GM18861 (cell line): Measurements from ENCODE around the gene ARHGAP8.
"Not testable (repeated sequence)": the region's sequence is repeated elsewhere in the genome, so short reads cannot be mapped to it uniquely, and the experiment has no call there.

Experiments used
- ATAC-seq: cut with Tn5 transposase; IDR thresholded peaks from one replicate; pipeline ENCODE4 v1.9.1; 2021; ENCODE audit not compliant: unreplicated experiment

The ARHGAP8 gene

DNA sequence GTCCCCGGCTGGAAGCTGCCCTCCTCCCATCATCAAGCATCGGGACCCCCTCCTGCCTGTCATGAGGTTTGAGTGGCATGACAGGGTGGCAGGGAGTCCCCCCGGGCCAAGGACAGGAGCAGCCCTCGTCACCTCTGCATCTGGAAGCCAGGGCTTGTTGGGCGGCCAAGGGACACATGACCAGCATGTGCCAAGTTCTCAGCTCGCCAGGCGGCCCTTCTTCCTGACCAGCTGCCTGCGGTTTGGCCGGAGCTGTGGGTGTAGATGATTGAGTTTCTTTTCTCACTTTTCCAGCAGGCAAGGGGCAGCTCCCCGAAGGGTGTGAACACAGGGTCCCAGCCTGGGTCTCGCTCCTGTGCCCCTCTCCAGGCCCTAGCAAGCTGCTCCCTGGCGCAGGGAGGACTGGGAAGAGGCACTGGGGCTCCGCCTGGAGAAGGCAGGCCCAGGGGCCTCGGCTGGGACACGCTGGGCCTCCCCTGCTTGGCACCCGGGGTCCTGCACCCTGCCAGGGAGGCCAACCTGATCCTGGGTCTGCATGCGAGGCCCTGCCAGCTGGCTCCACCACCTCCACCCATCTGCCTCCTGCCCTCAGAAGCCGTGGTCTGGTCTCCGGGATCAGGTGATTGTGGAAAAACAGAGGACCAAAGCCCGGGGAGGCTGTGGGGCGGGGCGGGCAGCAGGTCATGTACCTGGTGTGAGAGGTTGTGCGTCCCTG, 13.4 kb downstream of the ARHGAP8 start:
- no peak for ATAC-seq

DNA sequence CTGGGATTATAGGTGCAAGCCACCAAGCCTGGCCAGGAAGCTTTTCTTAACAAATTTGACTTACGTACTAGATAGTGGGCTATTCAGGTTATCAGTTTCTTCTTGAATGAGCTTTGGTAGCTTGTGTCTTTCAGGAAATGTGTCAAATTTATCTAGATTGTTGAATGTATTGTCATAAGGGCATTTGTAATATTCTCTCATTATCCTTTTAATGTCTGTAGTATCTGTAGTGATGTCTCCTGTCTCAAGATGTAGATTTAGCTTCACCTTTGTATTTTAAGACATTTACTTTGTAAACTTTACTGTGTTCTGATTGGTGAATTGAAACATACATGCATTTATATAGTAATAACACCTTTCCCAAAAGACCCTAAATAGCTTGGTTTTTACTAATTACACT, 20.7 kb downstream of the ARHGAP8 start:
- ATAC-seq, result no peak

DNA sequence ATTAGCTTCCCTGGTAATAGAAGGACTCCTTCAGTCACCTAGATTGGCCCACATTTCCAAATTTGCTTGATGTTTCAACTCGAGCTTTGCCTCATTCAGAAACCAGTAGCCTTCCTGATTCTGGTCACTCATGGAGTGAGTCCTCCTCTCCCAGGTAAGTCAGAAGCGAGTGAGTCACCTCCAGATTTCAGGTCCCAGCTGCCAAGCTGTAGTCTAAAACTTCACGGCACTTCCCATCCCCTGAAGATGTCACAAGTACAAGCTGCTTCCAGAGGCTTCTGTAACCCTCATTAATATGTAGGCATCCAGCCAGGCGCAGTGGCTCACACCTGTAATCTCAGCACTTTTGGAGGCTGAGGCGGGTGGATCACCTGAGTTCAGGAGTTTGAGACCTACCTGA, 23.5 kb downstream of the ARHGAP8 start:
- no peak for ATAC-seq

DNA sequence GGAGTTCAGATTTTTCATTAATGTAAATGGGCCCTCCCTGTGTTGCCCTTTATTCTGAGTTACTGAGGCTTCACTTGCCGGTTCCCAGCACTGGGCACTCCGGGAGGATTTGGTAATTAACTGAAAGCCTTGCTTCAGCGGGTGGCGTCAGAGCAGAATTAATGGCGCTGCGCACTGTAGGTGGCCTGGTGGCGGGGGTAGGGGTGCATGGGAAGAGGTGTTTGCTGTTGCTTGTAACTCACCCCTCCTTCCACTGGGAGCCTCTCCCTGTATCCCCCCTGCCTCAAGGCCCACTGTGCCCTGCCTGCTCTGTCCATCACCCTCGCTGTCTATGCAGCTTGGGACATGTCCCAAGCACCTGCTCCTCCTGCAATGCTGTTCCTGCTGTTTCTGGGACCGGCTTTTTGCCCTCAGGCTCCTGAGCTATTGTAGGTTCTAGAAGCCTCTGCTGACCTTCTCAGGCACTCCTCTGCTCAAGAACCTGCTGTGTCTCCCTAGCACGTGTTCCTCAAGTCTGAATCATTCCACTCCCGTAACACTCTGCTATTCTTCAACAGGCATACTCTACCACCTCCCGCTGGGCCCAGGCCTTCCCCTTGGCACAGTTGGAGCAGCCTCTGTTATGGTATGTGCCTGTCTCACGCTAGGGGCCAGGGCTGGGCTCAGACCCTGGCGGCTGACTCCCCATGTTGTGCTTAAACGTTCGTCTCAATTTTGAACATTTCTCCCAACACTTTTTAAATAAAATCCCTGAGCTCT, 24.4 kb downstream of the ARHGAP8 start:
- no peak for ATAC-seq

DNA sequence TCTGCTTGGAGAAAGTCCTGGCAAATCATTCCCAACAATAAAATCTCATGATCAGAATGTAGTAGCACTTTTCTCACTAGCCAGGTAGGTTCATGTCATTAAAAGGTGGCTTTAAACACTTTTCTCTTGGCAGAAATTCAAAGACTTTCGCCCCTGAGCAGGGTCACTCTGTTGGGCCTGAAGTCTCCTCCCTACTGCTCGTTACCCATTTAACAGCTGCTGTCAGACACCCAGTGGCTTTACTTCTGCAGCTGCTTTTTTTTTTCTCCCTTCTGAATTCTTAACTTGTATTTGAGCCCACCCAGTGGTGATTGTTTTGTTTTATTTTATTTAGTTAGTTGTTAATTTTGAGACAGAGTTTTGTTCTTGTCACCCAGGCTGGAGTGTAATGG, 25.0 kb downstream of the ARHGAP8 start:
- ATAC-seq, result no peak

DNA sequence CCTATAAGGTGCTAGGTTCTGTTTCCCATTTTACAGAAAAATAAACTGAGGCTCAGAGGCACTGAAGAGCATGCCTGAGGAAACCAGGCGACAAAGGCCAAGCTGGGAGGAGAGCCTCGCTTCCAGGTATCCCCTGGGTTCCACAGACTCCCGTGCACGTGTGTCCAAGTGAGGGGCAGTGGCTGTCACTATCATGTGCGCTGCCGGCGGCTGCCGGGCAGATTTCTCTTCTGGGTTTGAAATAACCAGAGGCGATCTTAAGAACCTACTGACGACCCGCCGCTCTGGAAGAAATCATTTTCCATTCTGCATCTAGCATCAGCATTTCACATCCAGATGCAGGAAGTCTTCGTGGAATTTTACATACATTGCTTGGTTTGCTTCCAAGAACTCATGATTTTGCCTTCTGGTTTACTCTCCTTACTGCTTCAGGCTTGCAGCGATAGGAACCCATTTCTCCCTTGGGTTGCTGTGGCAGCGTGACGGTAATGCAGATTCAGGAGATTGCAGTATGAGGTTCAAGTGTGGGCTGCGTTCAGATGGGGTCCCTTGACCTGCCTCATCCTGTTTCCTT, 28.6 kb downstream of the ARHGAP8 start:
- no peak for ATAC-seq

DNA sequence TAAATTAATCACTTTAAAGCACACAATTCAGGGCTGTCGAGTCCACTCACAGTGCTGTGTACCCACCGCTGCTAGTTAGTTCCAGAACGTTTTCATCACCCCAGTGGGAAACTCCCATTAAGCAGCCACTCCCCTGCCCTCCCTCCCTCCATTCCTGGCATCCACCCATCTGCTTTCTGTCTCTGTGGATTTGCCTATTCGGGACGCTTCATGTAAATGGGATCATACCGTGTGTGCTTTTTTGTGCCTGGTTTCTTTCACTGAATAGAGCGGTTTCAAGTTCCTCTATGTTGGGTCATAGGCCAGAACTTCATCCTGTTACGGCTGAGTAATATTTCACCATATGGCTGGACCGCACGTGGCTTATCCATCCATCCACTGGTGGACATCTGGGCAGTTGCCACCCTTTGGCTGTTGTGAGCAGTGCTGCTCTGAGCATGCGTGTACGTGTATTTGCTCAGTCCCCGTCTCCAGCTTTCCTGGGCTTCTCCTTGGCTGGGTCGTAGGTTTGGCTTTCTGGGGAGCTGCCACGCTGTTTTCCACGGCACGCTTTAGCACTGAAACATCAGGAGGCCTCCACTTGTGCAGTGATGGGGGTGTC, 30.1 kb downstream of the ARHGAP8 start:
- ATAC-seq, result no peak

DNA sequence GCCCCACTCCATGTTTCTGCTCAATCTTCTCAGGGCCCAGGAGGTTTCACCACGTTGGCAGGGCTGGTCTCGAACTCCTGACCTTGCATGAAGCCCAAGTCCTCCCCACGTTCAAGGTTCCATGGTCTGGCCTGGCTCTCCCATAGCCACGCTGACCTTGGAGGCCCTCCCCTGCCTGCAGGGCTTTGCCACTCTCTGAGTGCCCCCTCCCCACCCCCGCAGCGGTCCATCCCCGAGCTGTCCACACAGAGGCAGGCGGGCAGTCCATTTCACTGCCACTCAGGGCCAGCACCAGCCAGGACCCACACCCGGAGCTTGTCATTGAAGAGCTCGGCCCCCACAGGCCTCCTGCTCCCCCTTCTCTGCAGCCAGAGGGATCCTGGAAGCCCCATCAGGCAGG, 30.7 kb downstream of the ARHGAP8 start:
- ATAC-seq, result no peak

DNA sequence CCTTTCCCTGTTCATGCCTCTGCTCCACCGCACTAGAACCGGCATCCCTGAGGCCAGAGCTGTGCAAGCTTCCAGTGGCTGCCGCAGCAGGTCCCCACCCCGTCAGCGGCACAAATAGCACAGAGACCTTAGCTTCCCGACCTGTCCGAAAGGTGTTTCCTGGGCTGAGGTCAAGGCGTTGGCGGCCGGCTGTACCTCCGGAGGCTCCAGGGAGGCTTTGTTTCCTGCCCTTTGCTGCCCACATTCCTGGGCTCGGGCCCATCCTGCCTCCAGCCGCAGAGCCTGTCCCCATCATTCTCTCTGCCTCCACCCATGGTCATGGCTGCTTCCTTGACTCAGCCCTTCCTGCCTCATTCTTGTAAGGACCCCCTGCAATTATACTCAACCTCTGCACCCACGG, 31.2 kb downstream of the ARHGAP8 start:
- no peak for ATAC-seq

DNA sequence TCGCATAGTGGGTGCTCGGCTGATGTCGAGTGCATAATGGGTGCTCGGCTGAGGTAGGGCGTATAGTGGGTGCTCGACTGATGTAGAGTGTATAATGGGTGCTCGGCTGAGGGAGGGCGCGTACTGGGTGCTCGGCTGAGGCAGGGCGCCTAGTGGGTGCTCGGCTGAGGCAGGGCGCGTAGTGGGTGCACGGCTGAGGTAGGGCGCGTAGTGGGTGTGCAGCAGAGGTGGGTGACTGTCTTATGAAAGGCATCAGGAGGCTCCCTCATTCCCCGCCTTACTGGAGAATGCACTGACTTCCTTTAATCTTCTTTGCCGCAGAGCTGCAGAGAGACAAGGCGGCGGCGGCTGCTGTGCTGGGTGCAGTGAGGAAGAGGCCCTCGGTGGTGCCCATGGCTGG, 33.8 kb downstream of the ARHGAP8 start:
- ATAC-seq, result no peak

DNA sequence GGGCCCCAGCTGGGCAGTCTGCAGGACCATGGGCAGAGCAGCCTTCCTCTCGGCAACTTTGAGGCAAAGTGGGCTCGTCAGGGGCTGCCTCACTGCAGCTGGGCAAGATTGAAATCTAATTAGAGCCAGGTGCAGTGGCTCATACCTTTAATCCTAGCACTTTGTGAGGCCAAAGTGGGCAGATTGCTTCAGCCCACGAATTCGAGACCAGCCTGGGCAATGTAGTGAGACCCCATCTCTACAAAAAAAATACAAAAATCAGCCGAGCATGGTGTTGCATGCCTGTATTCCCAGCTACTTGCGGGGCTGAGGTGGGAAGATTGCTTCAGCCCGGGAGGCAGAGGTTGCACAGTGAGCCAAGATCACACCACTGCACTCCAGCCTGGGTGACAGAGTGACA, 34.2 kb downstream of the ARHGAP8 start:
- ATAC-seq, result no peak

DNA sequence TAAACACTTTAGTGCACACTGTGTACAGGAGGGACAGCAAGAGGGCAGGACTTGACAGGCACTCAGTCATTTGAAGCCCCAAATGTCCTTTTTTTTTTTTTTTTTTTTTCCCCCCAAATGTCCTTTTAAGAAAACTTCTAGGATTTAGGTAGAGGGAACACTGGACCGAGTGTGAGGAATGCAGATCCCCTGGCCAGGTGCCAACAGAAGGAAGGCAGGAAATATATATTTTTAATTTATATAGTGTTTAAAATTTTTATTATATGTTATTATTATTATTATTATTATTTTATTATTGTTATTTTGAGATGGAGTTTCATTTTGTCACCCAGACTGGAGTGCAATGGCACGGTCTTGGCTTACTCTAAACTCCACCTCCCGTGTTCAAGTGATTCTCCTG, 35.5 kb downstream of the ARHGAP8 start:
- ATAC-seq, result no peak

DNA sequence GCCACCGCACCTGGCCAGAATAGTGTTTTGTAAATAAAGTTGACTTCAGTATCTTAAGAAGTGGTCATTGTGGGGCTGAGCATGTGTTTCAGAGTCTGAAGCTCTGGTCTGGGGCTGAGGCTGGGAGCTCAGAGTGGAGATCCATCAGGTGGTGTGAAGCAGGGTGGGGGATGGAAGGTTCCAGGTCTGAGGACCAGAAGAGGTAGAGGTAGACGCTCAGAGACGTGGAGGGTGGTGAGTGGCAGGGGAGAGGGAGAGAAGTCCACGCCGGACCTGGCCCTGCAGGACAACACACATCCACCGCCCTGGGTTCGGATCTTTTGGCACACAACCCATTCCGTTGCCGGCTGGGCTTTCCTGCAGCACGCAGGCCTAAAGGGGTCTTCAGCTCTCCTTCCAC, 40.7 kb downstream of the ARHGAP8 start:
- ATAC-seq, result no peak

DNA sequence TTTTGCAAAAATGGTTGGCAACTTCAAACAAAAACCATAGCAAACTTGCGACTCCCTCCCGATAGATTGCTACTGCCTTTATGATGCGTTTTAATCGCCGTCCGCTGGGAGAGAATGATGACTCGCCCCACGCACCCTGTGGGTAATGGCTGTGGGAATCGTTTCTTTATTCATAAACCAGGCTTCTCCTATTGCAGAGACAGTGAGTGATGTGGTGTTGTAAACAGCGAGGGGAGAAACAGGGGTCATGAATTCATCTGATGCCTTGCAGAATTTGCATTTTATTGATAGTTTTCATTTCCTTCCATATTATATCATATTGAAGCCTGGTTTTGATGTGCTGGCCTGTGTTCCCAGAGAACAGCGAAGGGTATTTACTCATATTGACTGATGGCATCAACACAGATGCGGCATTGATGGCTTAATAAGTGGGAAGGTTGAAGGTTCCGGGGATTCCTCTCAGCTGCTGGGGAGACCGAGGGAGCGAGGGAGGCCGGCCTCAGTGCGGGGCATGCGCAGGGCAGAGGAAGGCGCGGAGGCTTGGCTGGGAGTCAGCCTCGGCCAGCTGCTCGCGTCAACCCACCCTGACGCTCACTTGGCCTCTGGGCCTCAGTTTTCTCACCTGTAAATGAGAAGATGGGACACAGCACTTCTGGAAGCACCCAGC, 41.3 kb downstream of the ARHGAP8 start:
- ATAC-seq, result no peak

DNA sequence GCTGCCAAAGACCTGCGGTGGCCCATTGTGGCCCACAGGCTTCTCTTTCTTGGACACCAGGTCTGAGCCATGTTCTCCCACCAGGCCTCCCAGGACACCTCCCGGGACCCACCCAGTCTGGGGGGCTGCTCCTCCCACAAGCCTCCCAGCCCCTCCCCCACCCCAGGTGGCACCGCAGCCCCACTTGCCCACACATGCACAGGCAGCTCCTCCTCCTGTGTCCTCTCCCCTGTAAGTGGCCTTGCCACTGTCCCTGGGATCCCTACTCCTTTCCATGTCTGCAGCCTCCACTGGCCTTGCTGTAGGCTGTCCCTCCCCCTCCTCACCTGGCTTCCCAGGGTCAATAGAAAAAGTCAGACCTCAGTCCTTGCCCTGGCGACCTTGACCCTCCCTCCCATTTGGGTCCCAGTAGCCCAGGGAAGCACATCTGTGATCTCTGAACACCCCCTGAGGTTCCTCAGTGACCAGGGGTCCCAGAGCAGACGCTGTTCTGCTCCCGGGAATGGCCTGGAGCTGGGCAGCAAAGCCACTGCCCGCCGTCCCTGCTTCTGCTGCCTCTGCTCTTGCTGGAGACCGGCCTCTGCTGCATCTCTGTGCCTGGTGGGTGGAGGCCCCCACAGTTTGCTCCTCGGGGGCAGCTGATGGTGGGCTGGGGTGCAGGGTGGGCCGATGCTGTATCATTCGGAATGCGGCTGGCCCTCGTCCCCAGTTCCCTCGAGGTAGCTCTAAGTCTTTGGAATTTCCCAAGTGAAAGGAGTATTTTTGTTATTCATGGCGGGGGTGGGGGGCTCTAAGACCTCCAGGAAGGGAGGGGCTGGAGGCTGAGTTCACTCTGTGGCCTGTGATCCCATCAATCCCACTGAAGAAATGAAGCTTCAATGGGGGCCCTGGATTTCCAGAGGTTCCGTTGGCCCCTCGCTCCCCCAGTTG, 43.6 kb downstream of the ARHGAP8 start:
- ATAC-seq, result no peak

DNA sequence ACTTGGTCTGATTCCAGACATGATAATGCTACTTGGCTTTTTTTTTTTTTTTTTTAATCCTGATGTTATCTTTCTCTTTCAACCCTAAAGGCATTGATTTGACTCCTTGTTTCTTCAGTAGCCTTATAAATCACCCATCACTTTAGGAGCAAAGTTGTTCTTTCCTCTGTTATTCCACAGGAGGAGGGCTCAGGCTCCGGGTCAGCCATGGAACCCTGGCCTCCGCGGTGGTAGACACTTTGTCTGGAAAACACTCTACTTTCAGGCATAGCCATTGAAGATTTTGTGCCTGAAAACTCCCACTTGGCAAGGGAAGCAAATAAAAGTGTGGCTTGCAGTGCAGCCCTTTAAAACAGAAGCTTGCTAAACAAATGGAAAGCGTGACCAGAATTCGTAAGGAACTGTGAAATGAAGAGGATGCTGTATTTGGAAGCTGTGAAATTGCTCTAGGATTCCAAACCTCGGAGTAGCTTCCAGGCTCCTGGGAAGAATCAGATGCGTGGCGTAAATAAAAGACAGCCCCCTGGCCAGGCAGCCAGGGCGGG, 44.9 kb downstream of the ARHGAP8 start:
- ATAC-seq, result no peak

DNA sequence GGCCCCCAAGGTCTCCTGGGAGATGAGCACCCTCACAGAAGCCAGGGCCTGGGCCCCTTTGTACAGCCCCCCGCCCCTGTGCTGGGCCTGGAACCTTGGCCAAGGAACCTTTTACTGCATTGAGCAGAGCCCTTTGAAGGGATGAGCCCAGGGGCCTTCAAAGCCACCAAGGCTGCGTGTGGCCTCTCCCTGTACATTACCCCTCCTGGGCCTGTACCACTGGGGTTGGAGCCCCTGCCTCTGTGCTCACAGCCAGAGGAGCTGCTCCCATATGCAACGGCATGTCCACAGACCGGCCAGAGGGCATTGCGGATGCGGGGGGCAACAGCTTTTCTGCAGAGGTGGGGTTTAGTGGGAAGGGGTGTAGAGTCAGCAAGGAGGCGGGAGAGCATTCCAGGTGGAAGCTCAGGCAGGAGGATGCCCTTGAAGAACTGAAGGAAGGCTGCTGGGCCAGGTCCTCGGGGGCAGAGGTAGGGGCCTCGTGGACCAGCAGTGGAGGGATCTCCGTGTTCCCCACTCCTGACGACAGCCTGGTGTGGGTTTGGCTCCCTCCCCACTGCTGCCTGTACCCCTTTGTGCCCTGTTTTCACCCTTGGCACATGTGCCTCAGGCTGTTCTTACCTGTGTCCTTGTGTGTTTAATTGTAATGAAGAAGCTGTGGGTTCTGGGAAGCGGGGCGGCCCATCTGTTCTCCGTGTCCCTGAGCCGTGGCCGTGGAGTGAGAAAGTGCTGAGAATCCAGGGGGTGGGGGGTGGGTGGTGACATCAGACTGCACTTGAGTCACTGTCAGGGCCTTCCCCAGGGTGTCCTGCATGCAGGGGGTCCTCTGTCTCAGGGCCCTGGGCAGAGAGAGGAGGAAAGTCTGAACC, 46.9 kb downstream of the ARHGAP8 start:
- ATAC-seq, result no peak

DNA sequence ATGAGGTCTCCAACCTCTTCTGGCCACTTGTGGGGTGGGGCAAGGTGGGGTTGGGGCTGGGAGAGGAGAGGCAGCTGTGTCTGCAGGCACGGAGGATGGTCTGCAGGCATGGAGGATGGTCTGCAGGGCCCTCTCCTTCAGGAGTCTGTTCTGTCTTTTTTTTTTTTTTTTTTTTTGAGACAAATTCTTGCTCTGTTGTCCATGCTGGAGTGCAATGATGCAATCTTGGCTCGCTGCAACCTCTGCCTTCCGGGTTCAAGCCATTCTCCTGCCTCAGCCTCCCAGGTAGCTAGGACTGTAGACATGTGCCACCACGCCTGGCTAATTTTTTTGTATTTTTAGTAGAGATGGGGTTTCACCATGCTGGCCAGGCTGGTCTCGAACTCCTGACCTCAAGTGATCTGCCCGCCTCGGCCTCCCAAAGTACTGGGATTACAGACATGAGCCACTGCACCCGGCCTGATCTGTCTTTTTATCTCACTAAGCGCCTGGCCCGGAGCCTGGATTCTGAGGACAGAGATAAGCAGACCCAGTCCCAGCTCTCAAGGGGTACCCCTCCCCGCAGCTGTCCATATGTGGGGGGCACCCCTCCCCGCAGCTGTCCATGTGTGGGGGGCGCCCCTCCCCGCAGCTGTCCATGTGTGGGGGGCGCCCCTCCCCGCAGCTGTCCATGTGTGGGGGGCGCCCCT, 47.7 kb downstream of the ARHGAP8 start:
- not testable (repeated sequence) for ATAC-seq

DNA sequence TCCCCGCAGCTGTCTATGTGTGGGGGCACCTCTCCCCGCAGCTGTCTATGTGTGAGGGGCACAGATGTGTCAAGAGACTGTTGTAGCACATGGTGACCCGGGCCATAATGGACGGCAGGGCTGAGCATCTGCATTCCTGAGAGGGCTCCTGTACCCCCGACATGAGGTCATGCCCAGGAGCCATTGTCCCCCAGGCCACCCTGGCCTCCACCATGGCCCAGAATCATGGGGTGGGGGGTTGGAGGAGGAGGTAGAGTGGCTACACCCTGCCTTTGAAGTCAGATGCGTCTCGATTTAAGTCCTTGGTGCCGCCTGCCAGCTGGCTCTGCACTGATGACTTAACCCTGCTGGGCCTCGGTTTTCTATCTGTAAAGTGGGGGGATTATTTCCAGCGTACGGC, 49.1 kb downstream of the ARHGAP8 start:
- ATAC-seq, result no peak
